22Rv1 (cell line): ENCODE results near the gene ADGRD2.

Experiments used
- H3K27ac ChIP-seq: fragments of 450-650 bp; 2 replicates; pipeline ENCODE4 v1.5.1; 2017
- CTCF ChIP-seq: fragments of 450-650 bp; IDR thresholded peaks from 2 replicates; pipeline ENCODE4 v1.5.1; 2017; ENCODE audit warnings: mild to moderate bottlenecking
- ZFX ChIP-seq: fragments of 450-650 bp; IDR thresholded peaks from 2 replicates; pipeline ENCODE4 v1.6.1; 2017; ENCODE audit warnings: antibody characterized with exemption, borderline replicate concordance

ADGRD2 gene

GRCh38 chr9:124457079-124457886 lies 7.0 kb downstream of the ADGRD2 start:
- no peak overlapping the region for H3K27ac ChIP-seq
- no peak for TF ChIP-seq ZFX
- TF ChIP-seq CTCF, result no peak

- no peak for TF ChIP-seq ZFX
- TF ChIP-seq CTCF, result no peak
Observed at GRCh38 chr9:124457887-124458431, 7.7 kb downstream of the ADGRD2 start.

GRCh38 chr9:124458441-124458840 lies 8.2 kb downstream of the ADGRD2 start:
- H3K27ac ChIP-seq, result no peak overlapping the region
- no peak for TF ChIP-seq ZFX
- no peak for TF ChIP-seq CTCF

More at GRCh38 chr9:124457887-124458431, 7.7 kb downstream of the ADGRD2 start:
- H3K27ac ChIP-seq, result no peak overlapping the region

- H3K27ac ChIP-seq, result no peak overlapping the region
- TF ChIP-seq ZFX (no peak), CTCF (no peak)
Observed at GRCh38 chr9:124462739-124463138, 12.5 kb downstream of the ADGRD2 start.

GRCh38 chr9:124465736-124466135 lies 15.5 kb downstream of the ADGRD2 start:
- no peak overlapping the region for H3K27ac ChIP-seq
- TF ChIP-seq CTCF (no peak), ZFX (no peak)

GRCh38 chr9:124467410-124468060 lies 17.3 kb downstream of the ADGRD2 start:
- TF ChIP-seq ZFX (no peak), CTCF (no peak)
- no peak overlapping the region for H3K27ac ChIP-seq
